C4-2B (cell line): ENCODE data around the gene MBNL1.

ENCODE experiments used
- H3K27ac ChIP-seq: fragments of 450-650 bp; 2 replicates; pipeline ENCODE4 v1.5.1; 2017
- CTCF ChIP-seq: fragments of 450-650 bp; conservative IDR thresholded peaks from 2 replicates; pipeline ENCODE4 v1.5.1; 2017; ENCODE audit warnings: mild to moderate bottlenecking
- ZFX ChIP-seq: fragments of 450-650 bp; IDR thresholded peaks from 2 replicates; pipeline ENCODE4 v1.6.1; 2017

Gene MBNL1

GRCh38 chr3:152277198-152277597, 8.5 kb downstream of the MBNL1 start:
- TF ChIP-seq ZFX, result no peak
- no peak overlapping the region for H3K27ac ChIP-seq

GRCh38 chr3:152278756-152279427, 10.2 kb downstream of the MBNL1 start:
- TF ChIP-seq ZFX, result no peak
- no peak for TF ChIP-seq CTCF

GRCh38 chr3:152279479-152279878, 10.8 kb downstream of the MBNL1 start:
- no peak for TF ChIP-seq CTCF
- H3K27ac ChIP-seq, result no peak overlapping the region

More at GRCh38 chr3:152278756-152279427, 10.2 kb downstream of the MBNL1 start:
- H3K27ac ChIP-seq, result no peak overlapping the region

- no peak for TF ChIP-seq CTCF
- no peak for TF ChIP-seq ZFX
- H3K27ac ChIP-seq, result no peak overlapping the region
These were observed 11.8 kb downstream of the MBNL1 start for GRCh38 chr3:152280539-152280938.

GRCh38 chr3:152281133-152281713, 12.5 kb downstream of the MBNL1 start:
- H3K27ac ChIP-seq, result no peak overlapping the region
- TF ChIP-seq ZFX (no peak), CTCF (no peak)

GRCh38 chr3:152282813-152283212, 14.1 kb downstream of the MBNL1 start:
- no peak overlapping the region for H3K27ac ChIP-seq
- no peak for TF ChIP-seq CTCF
- no peak for TF ChIP-seq ZFX

GRCh38 chr3:152283492-152284381, 15.0 kb downstream of the MBNL1 start:
- TF ChIP-seq ZFX (no peak), CTCF (no peak)

More at GRCh38 chr3:152283492-152284381, 15.0 kb downstream of the MBNL1 start:
- H3K27ac ChIP-seq, result no peak overlapping the region
